AG09319 (cell line): ENCODE measurements around the gene PKP4.

Source experiments
- DNase-seq: peaks from one replicate; pipeline ENCODE4 v3.0.0-alpha.2; 2010; ENCODE audit warnings: low read depth; ENCODE audit errors: extremely low read depth
- CTCF ChIP-seq: IDR thresholded peaks from 2 replicates; pipeline ENCODE4 v1.5.1; 2011; ENCODE audit warnings: low read depth, mild to moderate bottlenecking, inconsistent platforms, low read length, moderate library complexity

PKP4 gene

GRCh38 chr2:158686210-158686691 lies 229.5 kb downstream of the PKP4 start:
- peak; percentile 56 for DNase-seq
- no peak for TF ChIP-seq CTCF

- no peak for TF ChIP-seq CTCF
- no peak for DNase-seq
Observed at GRCh38 chr2:158687315-158687714, 230.6 kb downstream of the PKP4 start.

GRCh38 chr2:158688721-158689120 lies 232.0 kb downstream of the PKP4 start:
- TF ChIP-seq CTCF: no peak

GRCh38 chr2:158689391-158689790 lies 232.6 kb downstream of the PKP4 start:
- DNase-seq: no peak
- TF ChIP-seq CTCF: no peak

More at GRCh38 chr2:158688721-158689120, 232.0 kb downstream of the PKP4 start:
- DNase-seq: no peak

- TF ChIP-seq CTCF: no peak
- DNase-seq: no peak
Observed at GRCh38 chr2:158690823-158691222, 234.1 kb downstream of the PKP4 start.

GRCh38 chr2:158691619-158692018 lies 234.9 kb downstream of the PKP4 start:
- DNase-seq: no peak
- TF ChIP-seq CTCF: no peak

GRCh38 chr2:158692372-158693103 lies 235.8 kb downstream of the PKP4 start:
- no peak for TF ChIP-seq CTCF
- no peak for DNase-seq
